Stimulated activated CD4-positive, alpha-beta T cell treated with anti-CD3 and anti-CD28 coated beads, Interleukin-1b, Interleukin-23, amount 100 ng/mL, for 24 hours (primary cell): ENCODE measurements around the gene SNX15.
A peak's percentile ranks its signal among the peaks of the same experiment; 100 is the strongest.
"Not testable (repeated sequence)": the region's sequence is repeated elsewhere in the genome, so short reads cannot be mapped to it uniquely, and the experiment has no call there.

Experiments
- DNase-seq, 4 experiments: peaks; one replicate each; pipeline ENCODE4 v3.0.0-alpha.2; 2020; ENCODE audit warnings: low read depth in 4 of 4, low spot score in 1 of 4

Gene SNX15

DNA sequence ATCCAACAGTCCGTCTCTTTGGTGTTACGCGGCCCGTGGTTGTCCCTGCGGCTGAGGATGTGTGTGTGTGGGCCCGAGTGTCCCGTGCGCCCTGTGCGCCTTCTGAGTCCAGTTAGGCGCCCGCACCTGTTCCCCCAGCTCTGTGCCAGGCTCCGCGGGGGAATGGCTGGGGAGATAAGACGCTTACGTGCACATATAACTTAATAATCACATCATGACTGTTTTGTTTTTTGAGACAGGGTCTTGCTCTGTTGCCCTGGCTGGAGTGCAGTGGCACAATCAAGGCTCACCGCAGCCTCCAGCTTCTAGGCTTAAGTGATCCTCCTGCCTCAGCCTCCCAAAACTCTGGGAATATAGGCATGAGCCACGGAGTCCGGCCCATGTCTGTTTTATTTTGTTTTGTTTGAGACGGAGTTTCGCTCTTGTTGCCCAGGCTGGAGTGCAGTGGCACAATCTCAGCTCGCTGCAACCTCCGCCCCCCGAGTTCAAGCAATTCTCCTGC lies 12.5 kb upstream of the SNX15 start:
- DNase-seq: peak in 1 of 4 experiments; percentile 18

DNA sequence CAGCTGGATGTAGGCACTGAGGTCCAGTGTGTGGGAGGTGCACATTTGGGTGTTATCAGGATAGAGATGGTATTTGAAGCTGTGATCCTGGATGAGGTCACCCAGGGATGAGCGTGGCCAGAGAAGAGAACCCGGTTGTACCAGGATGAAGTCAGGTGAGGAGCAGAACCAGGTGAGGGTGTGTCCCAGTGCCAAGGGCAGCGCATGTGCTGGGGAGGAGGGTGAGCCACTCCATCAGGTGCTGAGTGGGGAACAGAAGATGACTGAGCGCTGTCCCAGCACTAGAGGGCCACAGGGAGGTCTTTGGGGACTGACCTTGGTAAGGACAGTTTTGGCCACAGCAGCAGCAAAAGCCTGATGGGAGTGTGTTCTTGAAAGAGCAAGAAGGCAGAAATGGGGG lies 10.5 kb upstream of the SNX15 start:
- no peak for DNase-seq

DNA sequence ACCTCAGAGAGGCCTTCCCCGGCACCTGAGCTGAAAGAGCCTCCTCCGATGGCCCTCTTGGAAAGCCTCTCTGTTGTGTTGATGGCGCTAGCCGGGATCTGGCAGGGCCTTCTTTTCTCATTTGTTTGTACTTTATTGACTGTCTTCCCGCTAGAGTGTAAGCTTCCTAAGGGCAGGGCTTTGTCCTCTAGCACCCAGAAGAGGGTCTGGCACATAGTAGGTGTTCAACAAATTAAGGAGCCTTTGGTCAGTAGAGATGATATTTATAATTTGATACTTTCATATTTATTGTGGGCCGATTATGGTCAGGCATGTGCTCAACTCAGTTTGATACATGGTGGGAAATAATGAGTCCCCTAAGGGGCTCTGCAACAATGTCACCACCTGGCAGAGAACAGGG lies 9.3 kb upstream of the SNX15 start:
- no peak for DNase-seq

DNA sequence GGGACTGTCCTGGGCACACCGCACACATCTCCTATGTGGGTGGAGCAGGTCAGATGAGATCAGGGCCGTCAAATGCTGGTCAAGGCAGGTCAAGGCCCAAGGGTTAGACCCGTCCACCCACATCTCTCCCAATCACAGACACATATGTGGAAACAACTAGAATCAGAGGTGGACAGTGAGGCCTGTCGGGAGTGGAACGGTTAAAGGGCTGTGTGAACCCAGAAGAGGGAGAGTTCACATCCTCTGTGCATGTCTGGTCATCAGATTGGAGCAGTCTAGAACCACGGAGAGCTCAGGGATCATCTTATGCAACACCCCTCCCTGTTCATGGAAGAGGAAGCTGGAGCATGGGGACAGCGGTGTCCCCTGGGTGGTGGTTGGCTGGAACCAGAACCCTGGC lies 7.4 kb upstream of the SNX15 start:
- no peak for DNase-seq

DNA sequence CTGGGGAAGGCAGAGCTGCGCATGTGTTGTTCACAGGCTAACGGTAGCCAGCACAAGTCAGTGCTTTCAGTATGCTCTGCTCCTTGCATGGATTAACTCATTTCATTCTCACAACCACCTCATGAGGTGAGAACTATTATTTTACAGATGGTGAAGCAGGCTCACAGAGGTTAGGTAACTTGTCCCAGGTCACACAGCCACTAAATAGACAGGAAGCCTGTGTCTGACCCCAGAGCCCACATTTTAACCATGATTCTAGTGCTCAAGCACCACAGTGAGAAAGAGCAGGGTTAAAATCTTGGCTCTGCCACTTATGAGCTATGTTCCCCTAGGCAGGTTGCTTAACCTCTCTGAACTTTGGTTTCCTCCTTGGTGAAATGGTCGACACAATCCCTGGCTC lies 6.2 kb upstream of the SNX15 start:
- no peak for DNase-seq

DNA sequence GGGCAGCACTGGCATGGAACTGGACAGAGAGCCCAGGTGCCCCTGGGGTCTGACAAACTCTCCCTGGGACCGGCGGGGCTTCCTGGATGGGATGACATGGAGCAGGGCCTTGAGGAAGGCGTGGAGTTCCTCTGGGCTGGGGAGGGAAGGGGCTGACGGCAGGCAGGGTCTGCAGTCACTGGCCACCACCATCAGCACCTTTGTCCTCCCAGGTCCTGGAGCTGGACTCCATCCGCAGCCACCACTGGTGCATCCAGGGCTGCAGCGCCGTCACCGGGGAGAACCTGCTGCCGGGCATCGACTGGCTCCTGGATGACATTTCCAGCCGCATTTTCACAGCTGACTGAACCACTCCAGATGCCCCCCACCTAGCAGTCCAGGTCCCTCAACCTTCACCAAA lies 5.7 kb upstream of the SNX15 start:
- no peak for DNase-seq

DNA sequence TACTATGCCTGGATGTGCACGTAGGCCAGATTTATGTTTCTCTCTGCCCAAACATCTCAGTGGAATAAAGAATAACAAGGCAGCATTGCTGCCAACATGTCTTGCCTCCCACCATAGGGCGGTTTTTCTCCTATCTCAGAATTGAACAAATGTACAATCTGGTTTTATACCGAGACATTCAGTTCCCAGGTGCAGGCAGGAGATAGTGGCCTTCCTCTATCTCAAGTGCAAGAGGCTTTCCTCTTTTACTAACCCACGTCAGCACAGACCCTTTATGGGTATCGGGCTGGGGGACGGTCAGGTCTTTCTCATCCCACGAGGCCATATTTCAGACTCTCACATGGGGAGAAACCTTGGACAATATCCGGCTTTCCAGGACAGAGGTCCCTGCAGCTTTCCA lies 3.7 kb upstream of the SNX15 start:
- not testable (repeated sequence) for DNase-seq

DNA sequence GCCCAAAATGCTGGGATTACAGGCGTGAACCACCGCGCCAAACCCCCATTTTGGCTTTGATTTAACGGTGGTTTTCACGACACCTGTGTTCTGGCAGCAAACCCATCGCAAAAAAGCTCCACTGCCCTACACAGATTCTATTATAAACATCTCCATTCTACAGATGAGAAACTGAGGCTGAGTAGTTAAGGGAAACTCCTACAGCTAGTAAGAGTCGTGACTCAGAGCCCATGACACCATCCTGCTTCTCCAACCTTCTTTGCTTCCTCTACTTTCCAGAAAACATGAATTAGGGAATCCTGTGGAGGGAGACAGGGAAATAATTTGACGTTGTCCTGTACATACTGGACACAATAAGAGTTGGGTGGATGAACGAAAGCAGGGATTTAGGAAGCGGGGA lies 429 bp upstream of the SNX15 start:
- DNase-seq: no peak

DNA sequence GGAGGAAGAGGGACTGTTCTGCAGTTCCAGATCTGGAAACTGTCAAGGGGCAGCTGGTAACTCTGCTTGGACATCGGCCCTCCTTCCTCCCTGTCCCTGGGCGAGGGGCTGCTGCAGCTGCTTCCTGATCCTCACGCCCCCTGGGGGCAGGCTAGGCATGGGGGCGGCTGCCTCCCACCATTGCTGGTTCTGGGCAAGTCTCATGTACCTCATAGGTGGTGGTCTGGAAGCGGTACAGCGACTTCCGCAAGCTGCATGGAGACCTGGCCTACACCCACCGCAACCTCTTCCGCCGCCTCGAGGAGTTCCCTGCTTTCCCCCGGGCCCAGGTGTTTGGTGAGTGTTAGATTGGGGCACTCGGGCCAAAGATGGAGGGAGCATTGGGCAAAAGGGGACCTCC lies 5.0 kb downstream of the SNX15 start:
- no peak for DNase-seq

DNA sequence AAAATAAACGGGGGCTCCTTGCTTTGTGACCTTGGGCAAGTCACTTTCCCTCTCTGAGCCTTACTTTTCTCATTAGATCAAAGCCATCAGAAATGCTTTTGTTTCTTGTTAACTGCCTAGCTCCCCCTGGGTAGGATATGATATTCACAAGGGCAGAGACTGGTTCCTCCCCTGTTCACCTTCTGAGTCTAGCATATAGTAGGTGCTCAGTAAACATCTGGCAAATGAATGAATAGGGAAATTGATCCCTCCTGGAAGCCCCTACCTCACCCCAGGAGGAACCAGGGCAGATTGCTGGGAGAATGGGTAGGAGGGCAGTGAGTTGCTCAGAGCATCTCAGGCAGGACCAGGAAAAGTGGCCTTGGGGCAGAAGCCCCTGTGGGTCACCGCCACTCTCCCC lies 7.2 kb downstream of the SNX15 start:
- no peak for DNase-seq

DNA sequence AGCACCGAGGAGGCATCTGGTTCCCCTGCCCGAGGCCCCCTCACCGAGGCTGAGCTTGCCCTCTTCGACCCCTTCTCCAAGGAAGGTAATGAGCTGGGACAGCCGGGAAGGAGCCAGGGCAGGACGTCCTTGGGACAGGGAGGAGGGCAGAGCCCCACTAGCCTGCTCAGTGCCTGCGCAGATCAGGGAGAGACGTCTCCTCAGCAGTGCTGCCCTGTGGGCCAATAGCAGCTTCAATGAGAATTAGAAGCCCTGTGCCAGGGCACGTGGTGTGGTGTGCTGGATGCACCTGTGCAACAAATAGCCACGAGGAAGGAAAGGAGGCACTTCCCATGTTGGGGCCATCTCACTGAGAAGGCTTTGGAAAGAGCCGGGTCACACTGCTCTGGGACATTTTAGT lies 8.3 kb downstream of the SNX15 start:
- DNase-seq: no peak

DNA sequence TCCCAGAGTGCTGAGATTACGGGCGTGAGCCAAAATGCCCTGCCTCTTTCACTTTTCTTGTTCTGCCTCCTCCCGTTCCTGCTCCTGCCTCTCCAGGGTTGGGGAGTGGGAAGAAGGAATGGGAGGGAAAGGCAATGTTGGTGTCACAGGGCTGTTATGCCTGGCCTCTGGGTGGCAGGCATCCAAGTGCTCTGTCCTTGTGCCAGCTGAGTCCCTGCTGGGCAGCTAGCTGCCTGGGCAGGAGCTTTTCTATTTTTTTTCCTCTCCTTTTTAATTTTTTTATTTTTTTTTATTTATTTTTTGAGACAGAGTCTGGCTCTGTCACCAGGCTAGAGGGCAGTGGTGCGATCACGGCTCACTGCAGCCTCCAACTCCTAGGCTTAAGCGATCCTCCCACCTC lies 9.7 kb downstream of the SNX15 start:
- DNase-seq: no peak

DNA sequence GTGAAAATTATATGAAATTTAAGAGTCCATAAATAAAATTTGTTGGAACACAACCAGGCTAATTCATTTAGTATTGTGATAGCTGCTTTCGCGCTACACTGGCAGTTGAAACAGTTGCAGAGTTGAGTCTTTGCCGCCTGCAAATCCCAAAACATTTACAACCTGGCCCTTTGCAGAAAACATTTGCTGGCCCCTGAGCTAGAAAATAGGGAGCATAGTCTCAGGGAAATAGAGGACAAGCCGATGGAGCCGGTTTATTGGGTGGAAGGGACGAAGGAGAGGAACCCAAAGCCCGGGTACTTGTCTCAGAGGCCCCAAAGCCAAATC lies 13.2 kb downstream of the SNX15 start:
- DNase-seq: no peak

DNA sequence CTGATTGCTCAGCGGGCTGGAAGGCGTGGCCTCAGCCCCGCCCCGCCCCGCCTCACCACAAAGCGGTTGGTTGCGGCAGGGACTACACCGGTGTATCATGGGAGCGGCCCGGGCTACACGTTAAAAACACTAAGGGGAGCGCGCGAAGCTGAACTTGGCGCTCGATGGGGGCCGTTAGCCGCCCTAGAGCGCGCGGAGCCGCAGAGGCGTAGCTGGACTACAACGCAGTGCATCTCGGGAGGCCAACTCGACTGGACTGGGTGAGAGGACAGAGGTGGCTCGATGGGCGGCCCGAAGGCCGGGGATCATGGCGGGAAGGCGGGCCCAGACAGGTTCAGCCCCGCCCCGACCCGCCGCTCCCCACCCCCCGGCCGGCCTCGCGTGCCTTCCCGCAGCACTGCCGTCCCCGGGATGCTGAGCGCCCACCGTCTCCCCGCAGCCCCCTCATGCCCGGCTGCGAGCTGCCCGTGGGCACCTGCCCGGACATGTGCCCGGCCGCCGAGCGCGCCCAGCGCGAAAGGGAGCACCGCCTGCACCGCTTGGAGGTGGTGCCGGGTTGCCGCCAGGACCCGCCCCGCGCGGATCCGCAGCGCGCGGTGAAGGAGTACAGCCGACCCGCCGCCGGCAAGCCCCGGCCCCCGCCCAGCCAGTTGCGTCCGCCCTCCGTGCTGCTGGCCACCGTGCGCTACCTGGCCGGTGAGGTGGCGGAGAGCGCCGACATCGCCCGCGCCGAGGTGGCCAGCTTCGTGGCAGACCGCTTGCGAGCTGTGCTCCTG lies 13.8 kb downstream of the SNX15 start, which contains the start of gene SAC3D1:
Gene SAC3D1 (plus strand): TSS at position 364 of the 776 bp plus-strand sequence. CDS start 83 bp downstream, at position 447.
- DNase-seq: peak; percentile 64 to 87 (median 74)

DNA sequence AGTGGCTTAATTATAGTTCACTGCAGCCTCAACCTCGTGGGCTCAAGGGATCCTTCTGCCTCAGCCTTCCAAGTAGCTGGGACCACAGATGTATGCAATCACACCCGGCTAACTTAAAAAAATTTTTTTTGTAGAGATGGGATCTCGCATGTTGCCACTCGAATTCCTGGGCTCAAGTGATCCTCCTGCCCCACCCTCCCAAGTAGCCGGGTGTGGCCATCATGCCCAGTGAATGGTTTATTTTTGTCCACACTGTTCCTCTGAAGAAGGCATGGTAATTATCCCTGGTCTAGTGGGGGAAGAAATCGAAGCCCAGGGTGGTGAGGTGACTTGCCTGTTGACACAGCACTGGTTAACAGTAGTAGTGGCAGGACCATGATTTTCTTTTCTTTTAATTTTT lies 15.7 kb downstream of the SNX15 start:
- DNase-seq: no peak

DNA sequence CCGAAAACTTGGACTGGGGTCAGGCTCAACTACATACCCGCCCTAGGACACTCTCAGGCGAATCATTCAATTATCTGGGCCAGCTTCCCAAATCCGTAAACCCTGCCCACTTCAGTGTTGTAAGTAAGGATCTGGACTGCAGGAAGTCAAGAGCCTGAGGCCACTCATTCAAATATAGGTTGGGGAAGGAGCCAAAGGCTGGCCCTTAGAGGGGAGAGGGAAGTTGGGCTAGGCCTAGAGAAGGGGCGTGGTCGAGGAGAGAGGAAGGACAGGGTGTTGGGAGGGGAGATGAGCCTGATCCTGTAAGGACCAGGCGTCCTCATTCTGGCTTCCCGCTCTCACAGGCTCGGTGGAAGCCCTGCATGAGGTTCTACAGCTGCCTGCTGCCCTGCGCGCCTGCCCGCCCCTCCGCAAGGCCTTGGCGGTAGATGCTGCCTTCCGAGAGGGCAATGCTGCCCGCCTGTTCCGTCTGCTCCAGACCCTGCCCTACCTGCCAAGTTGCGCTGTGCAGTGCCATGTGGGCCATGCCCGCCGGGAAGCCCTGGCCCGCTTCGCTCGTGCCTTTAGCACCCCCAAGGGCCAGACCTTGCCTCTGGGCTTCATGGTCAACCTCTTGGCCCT lies 16.8 kb downstream of the SNX15 start:
- DNase-seq: no peak

DNA sequence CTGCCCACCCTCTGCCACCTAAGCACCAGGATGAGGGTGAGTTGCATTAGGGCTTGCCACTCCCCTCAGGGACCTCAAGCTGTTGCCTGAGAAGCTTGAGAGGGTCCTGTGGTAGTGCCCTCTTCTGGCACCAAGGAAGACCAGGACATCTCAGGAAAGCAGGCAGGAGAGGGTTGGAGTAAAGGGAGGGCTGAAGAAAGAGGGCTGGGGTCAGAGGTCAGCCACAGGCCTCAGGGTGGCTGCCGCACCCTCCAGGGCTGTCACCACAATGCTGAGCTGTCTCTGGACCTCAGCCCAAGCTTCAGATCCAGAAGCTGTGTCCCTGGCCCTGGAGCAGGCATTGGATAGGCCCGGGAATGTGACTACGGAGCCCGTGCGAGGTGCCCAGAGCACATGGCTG lies 17.8 kb downstream of the SNX15 start:
- no peak for DNase-seq

DNA sequence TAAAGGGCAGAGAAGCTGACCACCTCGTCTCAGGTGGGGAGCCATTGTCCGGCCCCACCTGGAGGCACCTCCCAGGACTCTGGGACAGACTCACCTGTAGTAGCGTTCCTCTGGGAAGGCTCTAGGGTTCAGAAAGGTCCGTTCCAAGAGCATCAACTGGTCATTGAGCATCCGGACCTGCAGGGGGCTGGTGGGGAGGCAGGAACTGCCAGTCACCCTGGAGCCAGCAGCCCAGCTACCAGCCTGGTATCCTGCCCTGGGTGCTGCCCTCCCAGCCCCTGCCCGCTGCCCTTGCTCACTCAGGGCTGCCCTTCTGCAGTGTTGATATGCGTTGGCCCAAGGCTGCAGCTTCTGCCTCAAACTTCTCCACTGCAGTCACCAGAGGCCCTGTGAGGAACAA lies 18.5 kb downstream of the SNX15 start:
- no peak for DNase-seq

DNA sequence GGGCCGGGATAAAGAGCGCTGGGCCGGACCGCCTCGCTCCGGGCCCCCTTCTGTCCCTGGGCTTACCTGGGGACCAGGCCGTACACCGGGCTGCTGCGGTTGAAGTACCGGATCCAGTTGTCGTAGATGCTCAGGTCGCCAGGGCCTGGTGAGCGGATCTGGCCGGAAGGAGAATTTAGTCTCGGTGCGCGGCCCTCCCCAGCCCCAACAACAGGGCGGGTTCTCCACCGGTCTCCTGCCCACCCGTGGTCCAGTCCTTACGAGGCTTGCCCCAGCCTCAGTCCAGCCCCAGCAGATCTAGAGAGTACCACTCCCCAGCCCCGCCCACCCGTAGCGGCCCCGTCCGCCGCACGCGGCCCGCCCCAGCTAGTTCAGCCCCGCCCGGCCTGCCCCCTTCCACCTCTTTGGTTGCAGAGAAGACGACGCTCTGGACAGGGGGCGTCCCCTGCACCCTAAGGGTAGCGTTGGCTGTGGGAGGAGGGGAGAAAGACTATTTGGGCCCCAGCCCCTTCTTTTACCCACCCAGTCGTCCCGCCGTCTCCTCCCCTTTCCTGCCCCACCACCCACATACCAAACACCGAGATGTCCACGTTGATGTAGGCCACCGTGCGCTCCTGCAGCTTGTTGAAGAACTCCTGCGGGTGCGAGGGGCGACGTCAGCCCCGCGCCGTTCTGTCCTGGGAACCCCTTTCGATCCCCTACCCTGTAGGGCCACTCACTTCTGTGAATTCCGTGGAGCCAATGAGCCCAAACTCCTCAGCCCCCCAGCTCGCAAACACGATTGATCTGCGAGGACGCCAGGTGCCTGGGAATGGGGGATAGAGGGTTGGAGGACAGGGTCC lies 20.6 kb downstream of the SNX15 start:
- DNase-seq: no peak

DNA sequence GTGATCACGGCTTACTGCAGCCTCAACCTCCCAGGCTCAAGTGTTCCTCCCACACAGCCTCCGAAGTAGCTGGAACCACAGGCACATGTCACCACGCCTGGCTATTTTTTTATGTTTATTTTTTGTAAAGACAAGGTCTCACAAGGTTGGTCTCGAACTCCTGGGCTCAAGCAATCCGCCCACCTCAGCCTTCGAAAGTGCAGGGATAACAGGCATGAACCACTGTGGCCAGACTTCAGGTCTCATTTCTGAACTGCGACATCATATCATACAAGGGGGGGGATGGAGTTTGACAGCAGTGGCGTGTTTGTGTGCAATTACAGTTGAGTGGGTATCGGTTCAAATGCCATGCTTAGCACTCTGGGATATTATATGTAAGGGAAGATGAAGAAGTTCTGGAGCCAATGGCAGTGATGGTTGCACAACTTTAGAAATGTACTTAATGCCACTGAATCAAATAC lies 24.2 kb downstream of the SNX15 start:
- DNase-seq: no peak

DNA sequence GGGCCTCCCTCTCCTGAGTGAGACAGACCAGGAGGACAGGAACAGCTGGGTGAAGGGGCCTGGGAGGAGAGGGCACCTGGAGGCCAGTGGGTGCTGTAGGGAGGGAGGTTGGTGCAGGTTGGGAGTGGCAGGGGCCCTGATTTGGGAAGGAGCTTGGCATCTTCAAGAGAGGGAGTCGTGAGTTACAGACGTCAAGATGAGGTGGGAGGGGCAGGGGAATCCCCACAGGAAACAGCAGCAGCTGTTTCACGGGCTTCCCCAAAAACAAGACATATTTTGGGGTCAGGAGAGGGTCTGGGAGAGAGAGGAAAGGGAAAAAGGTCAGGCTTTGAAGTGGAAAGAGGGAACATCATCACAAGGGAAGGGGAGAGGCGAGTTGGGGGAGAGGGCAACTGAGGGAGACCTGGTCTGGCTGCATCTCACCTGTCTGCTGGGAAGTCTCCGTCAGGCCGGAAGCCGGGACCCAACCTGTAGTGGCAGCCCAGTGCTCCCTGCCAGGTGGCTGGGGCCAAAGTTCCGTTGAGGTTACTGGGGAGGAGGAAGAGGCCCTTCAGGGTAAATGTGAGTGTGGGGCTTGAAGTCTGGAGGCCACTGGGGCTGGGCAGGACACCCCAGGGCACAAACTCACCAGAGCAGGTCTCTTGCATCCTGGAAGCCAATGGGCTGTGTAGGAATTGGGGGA lies 26.7 kb downstream of the SNX15 start:
- DNase-seq: no peak
